NCI-H524 treated with DMSO at 0.1 percent for 48 hours (cell line): ENCODE measurements around the gene TAF11.
"Not testable (repeated sequence)": the region's sequence is repeated elsewhere in the genome, so short reads cannot be mapped to it uniquely, and the experiment has no call there.

Experiments used
- DNase-seq: peaks from one replicate; lab custom pipeline; 2025; lab: John Stamatoyannopoulos, UW

The TAF11 gene

DNA sequence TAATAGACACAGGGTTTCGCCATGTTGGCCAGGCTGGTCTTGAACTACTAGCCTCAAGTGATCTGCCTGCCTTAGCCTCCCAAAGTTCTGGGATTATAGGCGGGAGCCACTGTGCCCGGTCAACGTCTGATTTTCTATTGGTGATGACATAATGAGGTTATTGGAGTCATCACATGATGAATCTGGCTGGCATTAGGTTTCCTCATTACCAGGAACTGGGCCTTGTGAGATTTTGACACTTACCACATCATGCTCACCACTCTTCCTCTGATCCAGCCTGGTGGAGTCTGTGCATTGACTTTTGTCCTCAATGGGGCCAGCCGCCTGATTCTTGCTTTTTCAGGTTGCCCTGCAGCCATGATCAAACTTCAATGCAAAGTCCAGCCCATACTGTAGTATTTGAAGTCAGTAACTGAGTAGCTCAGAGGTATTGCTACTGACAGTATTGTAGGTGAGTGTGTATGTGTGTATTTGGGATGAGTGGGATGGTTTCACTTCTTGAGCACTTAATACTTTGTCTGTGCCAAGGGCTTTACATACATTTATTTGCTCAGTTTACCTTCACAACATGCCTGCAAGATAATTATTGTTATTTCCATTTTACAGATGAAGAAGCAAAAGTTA lies 17.3 kb upstream of the TAF11 start:
- no peak for DNase-seq

DNA sequence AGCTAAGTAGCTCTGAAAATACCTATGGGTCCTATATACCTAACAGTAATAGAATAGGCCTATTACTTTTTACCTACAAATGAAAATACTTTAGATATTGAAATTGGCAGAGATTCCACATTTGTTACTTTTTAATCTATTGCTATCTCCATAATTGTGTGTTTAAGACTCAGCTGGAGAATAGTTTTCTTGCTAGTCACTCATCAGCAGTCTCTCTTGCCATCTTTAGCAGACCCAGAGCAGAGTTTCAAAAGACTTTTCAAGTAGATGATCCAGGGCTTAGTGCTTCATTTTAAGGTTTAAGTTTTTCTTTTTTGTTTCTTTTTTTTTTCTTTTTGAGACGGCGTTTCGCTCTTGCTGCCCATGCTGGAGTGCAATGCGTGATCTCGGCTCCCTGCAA lies 14.1 kb upstream of the TAF11 start:
- DNase-seq: no peak

DNA sequence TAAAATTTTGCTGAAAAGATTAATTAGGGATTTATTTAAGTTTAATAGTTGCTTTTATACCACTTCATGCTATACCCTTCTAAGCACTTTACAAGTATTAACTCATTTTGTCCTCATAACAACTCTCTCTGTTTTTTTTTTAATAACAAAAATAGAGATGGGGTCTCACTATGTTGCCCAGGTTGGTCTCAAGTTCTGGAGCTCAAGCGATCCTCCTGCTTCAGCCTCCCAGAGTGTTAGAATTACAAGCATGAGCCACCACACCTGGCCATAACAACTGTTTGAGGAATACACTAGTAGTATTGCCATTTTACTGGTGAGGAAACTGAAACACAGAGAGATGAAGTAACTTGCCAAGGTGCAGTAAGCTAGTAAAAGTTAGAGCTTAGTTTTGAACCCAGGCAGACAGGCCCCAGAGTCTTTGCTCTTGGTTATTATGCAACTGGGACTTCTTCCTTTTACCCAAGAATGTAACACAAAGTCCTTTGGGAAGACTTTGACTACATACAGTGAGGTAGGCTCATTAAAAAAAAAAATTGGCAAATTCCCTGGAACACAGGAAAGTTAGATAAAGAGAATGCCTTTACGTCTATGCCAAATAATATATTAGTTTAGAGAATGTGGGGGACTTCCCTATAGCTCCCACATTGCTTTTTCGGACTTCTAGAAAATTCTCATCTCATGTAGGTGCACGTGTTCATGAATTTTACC lies 12.6 kb upstream of the TAF11 start:
- DNase-seq: no peak

DNA sequence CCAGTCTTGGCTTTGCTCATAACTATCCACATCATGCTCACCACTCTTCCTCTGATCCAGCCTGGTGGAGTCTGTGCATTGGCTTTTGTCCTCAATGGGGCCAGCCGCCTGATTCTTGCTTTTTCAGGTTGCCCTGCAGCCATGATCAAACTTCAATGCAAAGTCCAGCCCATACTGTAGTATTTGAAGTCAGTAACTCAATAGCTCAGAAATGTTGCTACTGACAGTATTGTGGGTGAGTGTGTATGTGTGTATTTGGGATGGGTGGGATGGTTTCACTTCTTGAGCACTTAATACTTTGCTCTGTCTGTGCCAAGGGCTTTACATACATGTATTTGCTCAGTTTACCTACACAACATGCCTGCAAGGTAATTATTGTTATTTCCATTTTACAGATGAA lies 11.9 kb upstream of the TAF11 start:
- not testable (repeated sequence) for DNase-seq

DNA sequence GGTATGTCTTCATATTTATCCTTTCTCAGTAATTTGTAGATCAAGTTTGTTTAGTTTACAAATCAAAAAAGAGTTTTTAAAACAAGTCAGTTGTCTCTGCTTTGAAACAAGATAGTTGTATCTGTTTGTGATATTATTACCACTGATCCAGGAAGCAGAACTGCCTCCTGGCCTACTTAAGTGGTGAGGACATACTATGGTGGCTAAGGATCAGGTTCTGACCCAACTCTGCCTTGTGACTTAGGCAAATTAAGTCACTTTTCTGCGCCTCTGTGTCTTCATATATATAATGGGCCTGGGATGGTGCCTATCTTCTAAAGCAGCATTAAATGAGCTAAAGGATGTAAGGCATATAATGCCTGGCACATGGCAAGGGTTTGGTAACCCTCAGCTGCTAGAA lies 9.9 kb upstream of the TAF11 start:
- DNase-seq: no peak

DNA sequence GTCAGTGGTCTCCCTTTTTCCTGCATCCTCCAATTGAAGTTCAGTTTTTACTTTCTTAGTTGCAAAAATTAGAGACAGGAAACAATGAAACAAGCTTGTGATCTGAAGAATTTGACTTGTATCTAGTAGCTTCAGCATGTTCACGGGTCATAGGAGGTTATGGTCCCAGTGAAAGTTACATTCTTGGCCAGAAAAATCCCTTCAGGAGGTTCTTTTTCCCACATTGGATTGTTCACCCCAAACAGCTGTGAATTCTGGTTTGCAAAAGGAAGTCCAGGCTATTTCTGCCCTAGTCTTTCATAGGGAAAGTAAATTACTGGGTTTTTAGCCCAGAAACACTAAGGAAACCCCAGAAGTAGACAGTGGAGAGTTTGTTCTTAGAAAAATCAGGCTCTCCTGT lies 9.3 kb upstream of the TAF11 start:
- no peak for DNase-seq

DNA sequence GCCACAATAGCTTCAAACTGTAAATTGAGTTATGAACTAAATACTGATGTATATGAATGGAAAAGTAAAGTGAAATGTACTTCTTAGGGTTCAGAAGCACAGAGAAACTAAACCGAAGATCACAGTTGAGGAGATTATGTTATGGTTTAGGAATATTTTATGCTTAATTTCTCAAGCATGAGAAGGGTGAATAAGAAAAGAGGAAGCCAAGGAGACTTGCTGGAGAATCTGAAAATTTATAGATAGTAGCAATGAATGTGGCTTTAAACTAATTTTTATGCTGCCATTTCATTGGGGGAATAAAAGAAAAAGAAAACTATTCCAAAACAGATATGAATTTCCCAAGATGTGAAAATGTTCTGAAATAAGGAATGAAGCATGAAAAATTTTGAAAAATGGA lies 6.9 kb upstream of the TAF11 start:
- DNase-seq: no peak

DNA sequence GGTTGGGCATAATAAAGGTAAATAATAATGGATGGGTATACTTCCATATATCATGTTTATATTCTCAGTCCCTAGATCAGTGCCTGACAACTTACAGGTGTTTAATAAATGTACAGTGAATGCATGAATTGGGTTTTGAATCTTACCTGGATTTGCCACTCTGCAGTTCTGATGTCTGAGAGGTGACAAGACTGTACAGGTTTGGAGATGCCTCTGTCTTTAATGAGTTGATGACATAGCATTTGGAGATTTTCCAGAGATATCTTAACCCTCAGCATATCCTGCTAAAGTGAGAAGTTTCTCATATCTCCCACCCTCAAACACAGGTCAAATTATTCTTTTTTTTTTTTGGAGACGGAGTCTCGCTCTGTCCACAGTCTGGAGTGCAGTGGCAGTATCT lies 3.5 kb upstream of the TAF11 start:
- DNase-seq: no peak

DNA sequence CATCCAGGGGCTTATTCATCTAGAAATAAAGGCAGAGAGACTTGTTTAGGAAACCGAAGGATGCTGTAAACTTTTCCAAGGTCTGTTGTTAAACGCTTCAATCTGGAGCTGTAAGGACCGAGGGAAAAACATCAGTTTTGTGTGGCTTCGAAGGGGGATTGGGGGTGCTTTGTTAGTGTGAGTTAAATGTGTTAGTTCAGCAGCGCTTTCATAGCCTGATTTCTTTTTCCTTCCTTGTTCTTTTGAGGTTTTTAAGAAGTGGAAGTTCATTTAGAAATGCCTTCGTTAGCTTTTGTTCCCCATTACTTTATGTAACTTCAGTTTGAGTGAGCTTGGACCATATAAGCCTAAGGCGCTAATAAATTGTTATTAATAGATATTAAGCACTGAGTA lies 2.7 kb upstream of the TAF11 start:
- no peak for DNase-seq

DNA sequence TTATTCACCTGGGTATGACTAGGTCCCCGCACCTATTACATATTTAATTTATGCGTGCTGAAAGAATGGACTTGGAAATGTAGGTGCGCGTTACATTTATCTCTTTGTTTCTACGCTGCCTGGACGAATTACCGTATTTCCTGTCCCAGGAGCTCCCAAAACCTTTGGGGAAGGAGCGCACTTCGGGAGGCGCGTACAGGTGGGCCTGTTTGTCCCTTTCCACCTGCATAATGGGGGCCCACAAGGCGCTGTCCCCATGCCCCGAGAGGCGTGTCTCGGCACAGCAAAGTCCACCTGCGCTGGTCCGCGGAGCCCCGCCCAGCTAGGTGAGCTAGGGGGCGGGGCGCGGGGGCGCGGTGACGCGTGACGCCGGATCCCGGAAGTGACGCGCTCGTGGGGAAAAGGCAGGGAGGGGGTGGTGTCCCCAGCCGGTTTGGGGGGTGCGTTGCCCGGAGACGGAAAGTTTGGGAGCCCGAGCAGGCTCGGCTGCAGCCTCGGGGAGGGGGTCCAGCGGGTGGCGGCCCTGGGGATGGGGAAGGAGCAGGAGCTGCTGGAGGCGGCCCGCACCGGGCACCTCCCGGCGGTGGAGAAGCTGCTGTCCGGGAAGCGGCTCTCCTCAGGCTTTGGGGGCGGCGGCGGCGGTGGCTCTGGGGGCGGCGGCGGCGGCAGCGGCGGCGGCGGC lies 1.2 kb upstream of the TAF11 start, which contains the start of gene ANKS1A:
Gene ANKS1A, plus strand, starts transcription at position 382 of the 682 bp plus-strand sequence. Its CDS starts 148 bp downstream, at position 530.
- no peak for DNase-seq

DNA sequence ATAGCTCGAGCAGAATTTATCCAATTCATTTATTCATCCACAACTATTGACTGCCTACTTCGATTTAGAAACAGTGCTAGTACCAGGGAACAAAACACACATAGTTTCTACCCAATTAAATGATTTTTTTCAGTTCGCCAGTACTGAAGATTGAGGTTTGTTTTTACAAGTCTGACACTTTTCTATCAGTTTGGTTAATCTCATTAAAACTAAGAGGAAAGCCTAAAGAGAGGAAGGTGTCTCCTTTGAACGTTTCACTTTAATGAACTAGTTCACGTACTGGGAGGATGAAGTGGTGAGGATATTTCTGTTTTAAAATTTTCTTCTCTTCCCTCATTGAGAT lies 643 bp upstream of the TAF11 start:
- no peak for DNase-seq

DNA sequence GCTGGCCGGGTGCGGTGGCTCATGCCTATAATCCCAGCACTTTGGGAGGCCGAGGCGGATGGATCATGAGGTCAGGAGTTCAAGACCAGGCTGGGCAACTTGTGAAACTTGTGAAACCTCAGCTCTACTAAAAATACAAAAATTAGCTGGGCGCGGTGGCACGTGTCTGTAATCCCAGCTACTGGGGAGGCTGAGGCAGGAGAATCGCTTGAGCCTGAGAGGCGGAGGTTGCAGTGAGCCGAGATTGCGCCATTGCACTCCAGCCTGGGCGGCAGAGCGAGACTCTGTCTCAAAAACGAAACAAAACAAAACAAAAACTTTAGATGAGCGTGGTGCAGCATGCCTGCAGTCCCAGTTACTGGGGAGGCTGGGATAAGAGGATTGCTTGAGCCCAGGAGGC lies 2.0 kb downstream of the TAF11 start:
- DNase-seq: not testable (repeated sequence)

DNA sequence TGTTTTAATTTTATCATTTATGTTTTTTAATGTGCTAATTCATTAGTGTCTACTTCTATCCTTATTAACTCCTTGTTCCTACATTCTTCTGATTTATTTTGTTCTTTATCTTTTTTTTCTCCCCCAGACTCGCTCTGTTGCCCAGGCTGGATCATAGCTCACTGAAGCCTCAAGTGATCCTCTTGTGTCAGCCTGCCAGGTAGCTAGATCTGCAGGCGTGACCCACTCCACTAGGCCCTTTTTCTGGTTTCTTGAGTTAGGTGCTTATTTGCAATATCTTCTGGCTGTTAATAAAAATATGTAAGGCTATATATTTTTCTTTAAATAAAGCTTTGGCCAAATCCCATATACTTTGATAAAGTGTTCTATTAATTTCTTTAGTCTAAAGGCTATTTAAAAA lies 2.8 kb downstream of the TAF11 start:
- no peak for DNase-seq

DNA sequence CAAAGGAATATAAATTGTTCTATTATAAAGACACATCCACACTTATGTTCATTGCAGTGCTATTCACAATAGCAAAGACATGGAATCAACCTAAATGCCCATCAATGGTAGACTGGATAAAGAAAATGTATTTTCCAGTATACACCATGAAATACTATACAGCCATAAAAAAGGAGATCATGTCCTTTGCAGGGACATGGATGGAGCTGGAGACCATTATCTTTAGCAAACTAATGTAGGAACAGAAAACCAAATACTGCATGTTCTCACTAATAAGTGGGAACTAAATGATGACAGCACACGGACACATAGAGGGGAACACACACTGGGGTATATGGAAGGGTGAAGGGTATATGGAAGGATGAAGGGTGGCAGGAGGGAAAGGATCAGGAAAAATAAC lies 3.8 kb downstream of the TAF11 start:
- not testable (repeated sequence) for DNase-seq

DNA sequence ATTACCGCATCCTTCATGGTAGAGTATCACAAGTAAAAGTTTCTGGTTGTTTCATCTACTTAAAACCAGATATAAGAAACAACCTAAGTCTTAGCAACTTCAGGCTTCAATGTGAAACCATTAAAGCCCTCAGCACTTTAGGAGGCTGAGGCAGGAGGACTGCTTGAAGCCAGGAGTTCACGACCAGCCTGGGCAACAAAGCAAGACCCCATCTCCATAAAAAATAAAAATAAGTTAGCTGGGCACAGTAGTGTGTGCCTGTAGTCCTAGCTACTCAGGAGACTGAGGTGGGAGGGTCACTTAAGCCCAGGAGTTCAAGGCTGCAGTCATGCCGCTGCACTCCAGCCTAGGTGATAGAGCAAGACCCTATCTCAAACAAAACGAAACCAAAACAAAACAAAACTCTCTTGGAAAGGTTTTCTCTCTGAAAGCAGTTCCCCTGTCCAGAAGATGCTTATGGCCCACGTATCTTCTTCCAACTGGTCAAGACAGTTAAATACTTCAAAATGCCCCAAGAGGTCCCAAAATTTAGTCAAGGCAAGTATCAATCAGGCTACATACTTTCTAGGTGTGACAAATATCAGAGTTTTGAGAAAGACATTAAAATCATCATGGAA lies 9.9 kb downstream of the TAF11 start:
- DNase-seq: no peak

DNA sequence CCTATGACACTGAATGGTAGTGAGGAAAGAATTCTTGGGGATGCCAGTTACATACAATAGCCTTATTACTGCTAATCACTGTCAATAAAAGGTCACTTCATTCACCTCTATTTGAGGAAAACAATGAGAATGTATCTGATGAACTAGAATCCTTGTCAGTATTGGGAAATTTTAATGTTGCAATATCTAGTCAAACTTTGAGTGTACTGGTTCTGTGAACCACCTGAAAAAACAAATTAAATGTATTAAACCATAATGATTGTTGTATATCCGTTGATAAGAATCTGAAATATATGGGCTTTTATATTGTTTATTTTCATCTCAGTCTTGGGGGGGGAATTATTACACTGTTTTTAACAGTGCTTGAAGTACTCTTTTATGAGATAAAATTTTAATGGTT lies 10.6 kb downstream of the TAF11 start:
- DNase-seq: no peak

DNA sequence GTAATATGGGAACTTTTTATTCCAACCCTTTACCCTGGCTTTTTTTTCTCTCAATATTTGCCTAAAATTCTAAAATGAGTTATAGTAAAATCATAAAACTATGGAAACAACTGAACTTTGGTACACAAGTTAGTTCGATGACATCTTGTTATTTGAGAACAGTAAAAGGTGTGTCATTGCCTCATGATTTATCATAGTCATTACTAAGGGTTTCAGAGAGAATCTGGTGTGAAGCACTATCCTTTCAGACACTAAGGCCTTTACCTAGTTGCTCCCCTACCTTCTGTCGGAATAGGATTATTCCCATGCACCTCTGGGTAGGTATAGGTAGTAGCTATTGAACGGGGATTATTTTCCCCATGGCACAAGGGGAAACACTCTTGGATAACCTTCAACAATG lies 11.4 kb downstream of the TAF11 start:
- DNase-seq: no peak

DNA sequence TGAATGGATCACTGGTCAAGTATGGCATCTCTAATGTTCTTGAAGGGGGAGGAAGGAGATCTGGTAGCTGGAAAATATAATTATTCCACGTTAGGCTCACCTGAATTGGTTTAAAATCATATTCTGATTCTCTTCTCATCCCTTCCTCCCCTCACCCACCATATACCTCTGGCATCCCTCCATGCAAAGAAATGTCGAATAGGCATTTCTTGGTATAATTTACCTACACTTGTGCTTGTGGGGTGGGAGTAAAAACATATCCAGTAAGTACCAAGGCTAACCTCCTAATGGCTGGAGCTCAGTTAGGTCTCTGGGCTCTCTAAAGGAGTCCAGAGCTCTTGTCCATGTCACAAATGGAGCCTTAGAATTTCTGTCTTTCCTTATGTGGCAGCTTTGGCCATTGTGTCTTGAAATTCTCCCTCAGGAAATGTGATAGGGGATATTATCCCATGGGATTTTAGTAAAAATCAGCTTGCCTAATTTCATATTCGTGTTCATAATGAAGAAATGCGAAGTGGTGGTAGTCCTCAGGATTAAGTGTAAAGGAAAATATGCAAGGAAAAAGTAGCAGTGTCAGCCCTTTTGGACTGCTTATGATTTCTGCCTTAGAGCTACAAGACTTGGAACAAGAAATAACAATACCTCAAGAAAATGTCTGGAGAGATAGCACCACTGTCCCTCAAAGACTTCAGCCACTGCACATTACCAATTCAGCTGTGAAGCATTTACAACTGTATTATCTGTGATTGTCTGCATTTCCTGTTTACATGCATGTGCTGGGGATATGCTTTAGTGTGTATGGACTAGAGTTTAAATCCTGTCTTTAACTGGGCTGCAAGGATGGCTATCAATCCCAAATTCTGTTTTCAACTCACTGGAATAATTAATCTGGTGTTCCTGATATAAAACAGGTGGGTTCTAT lies 12.3 kb downstream of the TAF11 start:
- no peak for DNase-seq

DNA sequence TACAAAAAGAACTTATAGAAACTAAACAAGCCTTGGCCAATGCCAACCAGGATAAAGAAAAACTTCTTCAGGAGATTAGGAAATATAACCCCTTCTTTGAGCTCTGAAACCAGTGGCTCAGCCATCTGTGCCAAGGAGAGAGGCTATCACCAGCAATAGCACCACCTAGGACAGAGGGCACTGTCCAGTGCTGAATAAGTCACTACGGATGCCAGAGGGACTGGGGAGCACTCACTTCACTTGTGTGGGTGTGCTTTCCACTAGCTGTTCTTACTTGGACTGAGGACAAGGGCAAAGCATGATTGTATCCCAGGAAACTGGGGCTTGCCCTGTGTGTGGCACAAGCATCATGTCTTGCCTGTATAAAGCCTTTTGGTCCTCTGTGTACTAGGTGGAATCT lies 15.5 kb downstream of the TAF11 start:
- DNase-seq: no peak

DNA sequence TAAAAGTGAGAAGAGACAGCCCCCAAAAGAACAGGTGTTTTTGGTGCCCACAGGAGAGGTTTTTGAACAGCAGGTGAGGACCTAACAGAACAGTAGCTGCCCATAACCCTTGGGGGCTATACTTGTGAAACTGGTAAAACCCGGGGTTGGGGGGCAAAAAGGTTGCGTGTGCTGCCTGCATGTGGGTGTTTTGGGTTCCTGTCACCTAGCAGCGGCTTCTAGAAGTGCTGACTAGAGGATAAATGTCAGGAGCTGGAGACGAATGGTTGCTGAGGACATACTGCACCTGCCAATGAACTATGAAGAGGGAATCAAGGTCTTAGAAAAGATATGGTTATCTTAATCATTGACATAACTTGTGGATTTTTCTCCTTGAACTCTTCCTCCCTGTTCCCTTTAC lies 16.0 kb downstream of the TAF11 start:
- DNase-seq: no peak

DNA sequence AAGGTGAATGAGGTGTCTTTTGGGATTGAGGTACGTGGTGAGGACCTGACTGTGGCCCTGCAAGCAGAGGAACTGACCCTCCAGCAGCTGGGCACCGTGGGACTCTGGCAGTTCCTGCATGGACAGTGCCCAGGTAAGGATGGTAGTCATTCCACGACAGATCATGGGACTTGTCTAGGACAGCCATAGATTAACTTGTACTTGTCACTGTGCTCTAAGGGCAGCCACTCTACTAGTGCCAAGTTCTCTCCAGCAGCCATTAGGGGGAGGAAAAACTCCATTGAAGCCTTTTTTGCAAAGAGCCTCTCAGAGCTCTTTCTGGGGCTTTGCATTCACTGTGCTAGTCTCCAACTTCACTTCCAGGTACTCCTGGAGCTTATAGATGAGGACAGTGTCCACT lies 20.4 kb downstream of the TAF11 start:
- no peak for DNase-seq

DNA sequence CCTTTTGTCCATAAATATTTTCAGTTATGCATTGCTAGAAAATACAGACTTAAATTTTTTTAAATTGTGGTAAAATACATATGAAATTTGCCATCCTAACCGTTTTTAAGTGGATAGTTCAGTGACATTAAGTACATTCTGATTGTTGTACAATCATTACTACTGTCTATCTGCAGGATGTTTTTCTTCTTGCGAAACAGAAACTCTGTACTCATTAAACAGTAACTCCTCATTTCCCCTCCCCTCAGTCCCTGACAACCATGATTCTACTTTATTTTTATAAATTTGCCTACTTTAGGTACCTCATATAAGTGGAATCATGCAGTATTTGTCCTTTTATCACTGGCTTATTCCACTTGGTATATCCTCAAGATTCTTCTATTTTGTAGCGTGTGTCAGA lies 21.3 kb downstream of the TAF11 start:
- DNase-seq: no peak
